SK-N-SH (cell line): ENCODE results near the gene TXN2.

ENCODE experiments used
- EP300 ChIP-seq, 2 experiments: IDR thresholded peaks; 2 replicates each; pipeline versions ENCODE4 v1.4.0 to v1.6.1; 2012; ENCODE audit warnings: borderline replicate concordance in 1 of 2, low read depth in 1 of 2, low read length in 1 of 2
- EZH2phosphoT487 ChIP-seq: fragments of 200-600 bp; sonication (generic); IDR thresholded peaks from 2 replicates; pipeline ENCODE4 v1.6.1; 2017; ENCODE audit warnings: low read depth, mixed run types, mild to moderate bottlenecking, antibody characterized with exemption, moderate library complexity, borderline replicate concordance
- FOSL2 ChIP-seq: IDR thresholded peaks from 2 replicates; pipeline ENCODE4 v1.4.0; 2012; ENCODE audit warnings: low read depth, mild to moderate bottlenecking, moderate library complexity, borderline replicate concordance
- GABPA ChIP-seq: IDR thresholded peaks from 2 replicates; pipeline ENCODE4 v1.4.0; 2012; ENCODE audit warnings: low read depth, mild to moderate bottlenecking
- JUND ChIP-seq: IDR thresholded peaks from 2 replicates; pipeline ENCODE4 v1.4.0; 2012
- POLR2AphosphoS5 ChIP-seq: IDR thresholded peaks from 2 replicates; pipeline ENCODE4 v1.6.1; 2012; ENCODE audit warnings: low read depth, low read length
- RAD21 ChIP-seq: IDR thresholded peaks from 2 replicates; pipeline ENCODE4 v1.6.1; 2012; ENCODE audit warnings: mild to moderate bottlenecking, low read length
- TAF1 ChIP-seq: IDR thresholded peaks from 2 replicates; pipeline ENCODE4 v1.6.1; 2012; ENCODE audit warnings: low read depth, mild to moderate bottlenecking, low read length, moderate library complexity, borderline replicate concordance
- TCF12 ChIP-seq: IDR thresholded peaks from 2 replicates; pipeline ENCODE4 v1.4.0; 2012
- TF ChIP-seq, protein P1 (sequence below): fragments of 200-600 bp; sonication (generic); IDR thresholded peaks from 2 replicates; pipeline ENCODE4 v1.6.1; 2017; ENCODE audit warnings: antibody characterized with exemption, mild to moderate bottlenecking, moderate library complexity
- TF ChIP-seq, protein P2 (sequence below): IDR thresholded peaks from 2 replicates; pipeline ENCODE4 v1.4.0; 2012; ENCODE audit warnings: low read depth
- TF ChIP-seq, protein P3 (sequence below): IDR thresholded peaks from 2 replicates; pipeline ENCODE4; 2012
- TF ChIP-seq, protein P4 (sequence below): IDR thresholded peaks from 2 replicates; pipeline ENCODE4 v1.6.1; 2012; ENCODE audit warnings: mild to moderate bottlenecking, low read depth, low read length, moderate library complexity

DNA sequence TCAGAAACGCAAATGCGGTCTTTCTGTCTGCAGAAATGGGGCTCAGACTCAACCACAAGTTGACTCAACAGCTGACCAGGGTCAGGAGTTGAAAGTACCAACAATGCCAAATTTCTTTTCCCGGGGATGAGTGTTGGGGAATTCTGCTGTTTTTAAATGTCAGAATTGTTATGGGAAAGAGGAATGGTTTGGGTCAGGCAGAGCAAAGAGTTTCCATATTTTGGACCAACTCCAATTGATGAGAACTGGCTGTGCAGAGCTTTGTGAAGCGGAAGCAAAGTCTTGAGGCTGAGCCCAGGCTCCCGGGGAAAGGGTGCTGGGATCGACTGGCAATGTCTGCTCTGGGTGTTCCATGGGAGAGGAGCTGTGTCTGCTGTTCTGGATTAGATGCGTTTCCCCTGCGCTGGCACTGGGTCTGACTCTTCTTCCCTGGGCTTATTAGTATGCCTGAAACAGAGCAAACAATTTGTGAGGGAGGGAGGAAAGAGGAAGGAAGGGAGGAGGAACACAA is 36.2 kb downstream of the TXN2 start:
- TF ChIP-seq, protein P1, sequence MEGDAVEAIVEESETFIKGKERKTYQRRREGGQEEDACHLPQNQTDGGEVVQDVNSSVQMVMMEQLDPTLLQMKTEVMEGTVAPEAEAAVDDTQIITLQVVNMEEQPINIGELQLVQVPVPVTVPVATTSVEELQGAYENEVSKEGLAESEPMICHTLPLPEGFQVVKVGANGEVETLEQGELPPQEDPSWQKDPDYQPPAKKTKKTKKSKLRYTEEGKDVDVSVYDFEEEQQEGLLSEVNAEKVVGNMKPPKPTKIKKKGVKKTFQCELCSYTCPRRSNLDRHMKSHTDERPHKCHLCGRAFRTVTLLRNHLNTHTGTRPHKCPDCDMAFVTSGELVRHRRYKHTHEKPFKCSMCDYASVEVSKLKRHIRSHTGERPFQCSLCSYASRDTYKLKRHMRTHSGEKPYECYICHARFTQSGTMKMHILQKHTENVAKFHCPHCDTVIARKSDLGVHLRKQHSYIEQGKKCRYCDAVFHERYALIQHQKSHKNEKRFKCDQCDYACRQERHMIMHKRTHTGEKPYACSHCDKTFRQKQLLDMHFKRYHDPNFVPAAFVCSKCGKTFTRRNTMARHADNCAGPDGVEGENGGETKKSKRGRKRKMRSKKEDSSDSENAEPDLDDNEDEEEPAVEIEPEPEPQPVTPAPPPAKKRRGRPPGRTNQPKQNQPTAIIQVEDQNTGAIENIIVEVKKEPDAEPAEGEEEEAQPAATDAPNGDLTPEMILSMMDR, result no peak
- TF ChIP-seq POLR2AphosphoS5 (no peak), EP300 (IDR thresholded peaks at IDR 0.05; ENCODE audit: borderline replicate concordance in 1 of 2, low read depth in 1 of 2, low read length in 1 of 2) (no peak), GABPA (no peak), TCF12 (peak; percentile 61), FOSL2 (0 out of 2 replicates have a peak, but pooled peaks have one; percentile 13), RAD21 (no peak), JUND (no peak), TAF1 (no peak), EZH2phosphoT487 (no peak)
- TF ChIP-seq, protein P2, sequence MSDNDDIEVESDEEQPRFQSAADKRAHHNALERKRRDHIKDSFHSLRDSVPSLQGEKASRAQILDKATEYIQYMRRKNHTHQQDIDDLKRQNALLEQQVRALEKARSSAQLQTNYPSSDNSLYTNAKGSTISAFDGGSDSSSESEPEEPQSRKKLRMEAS, result no peak
- TF ChIP-seq, protein P3, sequence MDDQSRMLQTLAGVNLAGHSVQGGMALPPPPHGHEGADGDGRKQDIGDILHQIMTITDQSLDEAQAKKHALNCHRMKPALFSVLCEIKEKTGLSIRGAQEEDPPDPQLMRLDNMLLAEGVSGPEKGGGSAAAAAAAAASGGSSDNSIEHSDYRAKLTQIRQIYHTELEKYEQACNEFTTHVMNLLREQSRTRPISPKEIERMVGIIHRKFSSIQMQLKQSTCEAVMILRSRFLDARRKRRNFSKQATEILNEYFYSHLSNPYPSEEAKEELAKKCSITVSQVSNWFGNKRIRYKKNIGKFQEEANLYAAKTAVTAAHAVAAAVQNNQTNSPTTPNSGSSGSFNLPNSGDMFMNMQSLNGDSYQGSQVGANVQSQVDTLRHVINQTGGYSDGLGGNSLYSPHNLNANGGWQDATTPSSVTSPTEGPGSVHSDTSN, result 0 out of 2 replicates have a peak, but pooled peaks have one; percentile 29
- TF ChIP-seq, protein P4, sequence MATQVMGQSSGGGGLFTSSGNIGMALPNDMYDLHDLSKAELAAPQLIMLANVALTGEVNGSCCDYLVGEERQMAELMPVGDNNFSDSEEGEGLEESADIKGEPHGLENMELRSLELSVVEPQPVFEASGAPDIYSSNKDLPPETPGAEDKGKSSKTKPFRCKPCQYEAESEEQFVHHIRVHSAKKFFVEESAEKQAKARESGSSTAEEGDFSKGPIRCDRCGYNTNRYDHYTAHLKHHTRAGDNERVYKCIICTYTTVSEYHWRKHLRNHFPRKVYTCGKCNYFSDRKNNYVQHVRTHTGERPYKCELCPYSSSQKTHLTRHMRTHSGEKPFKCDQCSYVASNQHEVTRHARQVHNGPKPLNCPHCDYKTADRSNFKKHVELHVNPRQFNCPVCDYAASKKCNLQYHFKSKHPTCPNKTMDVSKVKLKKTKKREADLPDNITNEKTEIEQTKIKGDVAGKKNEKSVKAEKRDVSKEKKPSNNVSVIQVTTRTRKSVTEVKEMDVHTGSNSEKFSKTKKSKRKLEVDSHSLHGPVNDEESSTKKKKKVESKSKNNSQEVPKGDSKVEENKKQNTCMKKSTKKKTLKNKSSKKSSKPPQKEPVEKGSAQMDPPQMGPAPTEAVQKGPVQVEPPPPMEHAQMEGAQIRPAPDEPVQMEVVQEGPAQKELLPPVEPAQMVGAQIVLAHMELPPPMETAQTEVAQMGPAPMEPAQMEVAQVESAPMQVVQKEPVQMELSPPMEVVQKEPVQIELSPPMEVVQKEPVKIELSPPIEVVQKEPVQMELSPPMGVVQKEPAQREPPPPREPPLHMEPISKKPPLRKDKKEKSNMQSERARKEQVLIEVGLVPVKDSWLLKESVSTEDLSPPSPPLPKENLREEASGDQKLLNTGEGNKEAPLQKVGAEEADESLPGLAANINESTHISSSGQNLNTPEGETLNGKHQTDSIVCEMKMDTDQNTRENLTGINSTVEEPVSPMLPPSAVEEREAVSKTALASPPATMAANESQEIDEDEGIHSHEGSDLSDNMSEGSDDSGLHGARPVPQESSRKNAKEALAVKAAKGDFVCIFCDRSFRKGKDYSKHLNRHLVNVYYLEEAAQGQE, result no peak
